HEK293T (cell line): ENCODE results near the gene MERTK.

Experiments used
- CTCF ChIA-PET: fragments of 350-600 bp; formaldehyde crosslinking; extraction: SDS; loops from one replicate; lab custom pipeline; 2021; ENCODE audit warnings: antibody characterized with exemption, inconsistent platforms; lab: Yijun Ruan, JAX
- POLR2A ChIA-PET: fragments of 350-600 bp; formaldehyde crosslinking; extraction: SDS; loops from one replicate; lab custom pipeline; 2020; ENCODE audit warnings: antibody characterized with exemption, inconsistent platforms; lab: Yijun Ruan, JAX
- DNase-seq: peaks from one replicate; pipeline ENCODE4 v3.0.0; 2012; ENCODE audit warnings: mixed read lengths; ENCODE audit errors: extremely low spot score
- ARNT ChIP-seq: fragments of 450-650 bp; IDR thresholded peaks from 2 replicates; pipeline ENCODE4 v1.6.1; 2017; ENCODE audit warnings: mild to moderate bottlenecking
- BHLHE40 ChIP-seq: fragments of 450-650 bp; IDR thresholded peaks from 2 replicates; pipeline ENCODE4 v1.6.1; 2016; ENCODE audit warnings: mild to moderate bottlenecking, moderate library complexity, borderline replicate concordance
- CTBP1 ChIP-seq: fragments of 450-650 bp; IDR thresholded peaks from 2 replicates; pipeline ENCODE4 v1.6.1; 2016; ENCODE audit warnings: borderline replicate concordance
- ELF4 ChIP-seq: fragments of 450-650 bp; IDR thresholded peaks from 2 replicates; pipeline ENCODE4 v1.6.1; 2017; ENCODE audit warnings: antibody characterized with exemption
- FOXA1 ChIP-seq: fragments of 450-650 bp; IDR thresholded peaks from 2 replicates; pipeline ENCODE4 v1.6.1; 2016; ENCODE audit warnings: mild to moderate bottlenecking
- FOXK2 ChIP-seq: fragments of 450-650 bp; IDR thresholded peaks from 2 replicates; pipeline ENCODE4 v1.6.1; 2016; ENCODE audit warnings: mild to moderate bottlenecking
- FOXM1 ChIP-seq: fragments of 450-650 bp; IDR thresholded peaks from 2 replicates; pipeline ENCODE4 v1.6.1; 2017; ENCODE audit warnings: mild to moderate bottlenecking, borderline replicate concordance
- HDGF ChIP-seq: fragments of 450-650 bp; IDR thresholded peaks from 2 replicates; pipeline ENCODE4 v1.6.1; 2017; ENCODE audit warnings: antibody characterized with exemption, borderline replicate concordance
- L3MBTL2 ChIP-seq: fragments of 450-650 bp; conservative IDR thresholded peaks from 2 replicates; pipeline ENCODE4 v1.6.1; 2016; ENCODE audit warnings: mild to moderate bottlenecking
- LEF1 ChIP-seq: fragments of 450-650 bp; IDR thresholded peaks from 2 replicates; pipeline ENCODE4 v1.6.1; 2017; ENCODE audit warnings: mild to moderate bottlenecking, borderline replicate concordance
- NFRKB ChIP-seq: fragments of 450-650 bp; IDR thresholded peaks from 2 replicates; pipeline ENCODE4 v1.6.1; 2016; ENCODE audit warnings: mild to moderate bottlenecking, moderate library complexity
- SP1 ChIP-seq: fragments of 450-650 bp; IDR thresholded peaks from 2 replicates; pipeline ENCODE4 v1.6.1; 2017
- SUZ12 ChIP-seq: fragments of 450-650 bp; IDR thresholded peaks from 2 replicates; pipeline ENCODE4 v1.6.1; 2016; ENCODE audit warnings: mild to moderate bottlenecking
- TARDBP ChIP-seq: fragments of 450-650 bp; IDR thresholded peaks from 2 replicates; pipeline ENCODE4 v1.6.1; 2016
- ZNF384 ChIP-seq: fragments of 450-650 bp; IDR thresholded peaks from 2 replicates; pipeline ENCODE4 v1.6.1; 2016
- TF ChIP-seq, protein P1 (sequence below): fragments of 450-650 bp; IDR thresholded peaks from 2 replicates; pipeline ENCODE4 v1.6.1; 2016

MERTK gene

DNA sequence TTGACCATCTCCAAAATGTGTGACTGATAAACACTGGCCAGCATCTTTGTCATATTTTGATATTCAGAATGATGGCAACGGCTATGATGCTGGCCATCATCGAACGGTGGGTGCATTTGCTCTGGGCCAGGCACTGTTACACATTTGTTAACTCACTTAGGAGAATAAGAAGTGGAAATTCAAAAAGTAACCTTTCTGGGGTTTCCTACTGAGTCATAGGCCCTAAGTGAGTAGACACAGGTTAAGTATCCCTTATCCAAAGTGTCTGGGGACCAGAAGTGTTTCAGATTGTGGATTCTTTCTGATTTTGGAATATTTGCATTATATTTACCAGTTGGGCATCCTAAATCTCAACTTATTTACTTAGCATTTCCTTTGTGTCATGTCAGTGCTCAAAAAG, 92.0 kb downstream of the MERTK start:
- TF ChIP-seq ZNF384: no peak
- TF ChIP-seq, protein P1, sequence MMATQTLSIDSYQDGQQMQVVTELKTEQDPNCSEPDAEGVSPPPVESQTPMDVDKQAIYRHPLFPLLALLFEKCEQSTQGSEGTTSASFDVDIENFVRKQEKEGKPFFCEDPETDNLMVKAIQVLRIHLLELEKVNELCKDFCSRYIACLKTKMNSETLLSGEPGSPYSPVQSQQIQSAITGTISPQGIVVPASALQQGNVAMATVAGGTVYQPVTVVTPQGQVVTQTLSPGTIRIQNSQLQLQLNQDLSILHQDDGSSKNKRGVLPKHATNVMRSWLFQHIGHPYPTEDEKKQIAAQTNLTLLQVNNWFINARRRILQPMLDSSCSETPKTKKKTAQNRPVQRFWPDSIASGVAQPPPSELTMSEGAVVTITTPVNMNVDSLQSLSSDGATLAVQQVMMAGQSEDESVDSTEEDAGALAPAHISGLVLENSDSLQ: no peak
- no peak for TF ChIP-seq HDGF
- no peak for TF ChIP-seq BHLHE40
- no peak for TF ChIP-seq FOXA1
- TF ChIP-seq FOXK2: no peak
- no peak for TF ChIP-seq SP1
- no peak for TF ChIP-seq CTBP1
- TF ChIP-seq FOXM1: no peak
- TF ChIP-seq LEF1: no peak
- TF ChIP-seq L3MBTL2: no peak
- no peak for TF ChIP-seq ARNT
- no peak for TF ChIP-seq SUZ12
- TF ChIP-seq TARDBP: no peak
- no peak for TF ChIP-seq NFRKB
- DNase-seq: no peak
- CTCF ChIA-PET: no interaction called here
- POLR2A ChIA-PET: no interaction called here

DNA sequence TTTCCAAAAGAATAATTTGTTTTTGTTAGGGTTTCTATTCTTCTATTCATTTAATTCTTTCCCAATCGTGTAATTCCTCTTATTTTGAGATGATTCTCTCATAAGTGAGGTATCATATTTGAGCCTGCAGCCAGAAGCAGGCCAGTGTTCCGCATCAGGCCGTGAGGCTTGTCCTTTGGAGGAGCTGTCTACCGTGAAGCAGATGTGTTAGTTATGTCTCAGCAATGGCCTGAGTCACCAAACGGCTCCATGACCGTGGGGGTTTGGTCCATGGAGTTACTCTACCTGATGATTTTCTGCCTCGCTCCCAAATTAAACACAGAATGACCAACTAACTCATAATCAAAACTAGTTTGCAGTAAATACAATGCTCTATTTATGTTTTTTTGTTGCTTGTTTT, 92.4 kb downstream of the MERTK start:
- TF ChIP-seq FOXA1 (no peak), L3MBTL2 (no peak), CTBP1 (no peak), ELF4 (no peak), SUZ12 (no peak), BHLHE40 (no peak), FOXK2 (no peak), TARDBP (no peak), ARNT (no peak), HDGF (no peak), ZNF384 (no peak)
- TF ChIP-seq, protein P1: no peak
- ChIA-PET CTCF (no interaction called here), POLR2A (no interaction called here)
- no peak for DNase-seq

DNA sequence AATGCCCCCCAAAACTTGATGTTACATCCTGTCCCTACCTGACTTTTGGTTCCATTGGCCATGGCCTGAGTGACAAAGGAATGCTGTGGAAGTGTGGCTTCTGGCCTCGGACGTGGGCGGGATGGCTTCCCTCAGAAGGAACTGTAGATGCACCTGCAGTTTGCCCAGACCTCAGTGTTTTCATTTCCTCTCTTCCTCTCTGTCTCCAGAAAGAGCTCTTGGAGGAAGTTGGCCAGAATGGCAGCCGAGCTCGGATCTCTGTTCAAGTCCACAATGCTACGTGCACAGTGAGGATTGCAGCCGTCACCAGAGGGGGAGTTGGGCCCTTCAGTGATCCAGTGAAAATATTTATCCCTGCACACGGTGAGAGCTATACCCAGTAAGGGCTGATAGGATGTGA, 95.6 kb downstream of the MERTK start:
- CTCF ChIA-PET: no interaction called here
- POLR2A ChIA-PET: no interaction called here
- no peak for DNase-seq
- TF ChIP-seq SUZ12 (no peak), ELF4 (no peak), SP1 (no peak), CTBP1 (no peak), BHLHE40 (no peak), ZNF384 (no peak), HDGF (no peak), FOXK2 (no peak), NFRKB (no peak), ARNT (no peak), FOXA1 (no peak), FOXM1 (no peak), TARDBP (no peak)
- TF ChIP-seq, protein P1: no peak

DNA sequence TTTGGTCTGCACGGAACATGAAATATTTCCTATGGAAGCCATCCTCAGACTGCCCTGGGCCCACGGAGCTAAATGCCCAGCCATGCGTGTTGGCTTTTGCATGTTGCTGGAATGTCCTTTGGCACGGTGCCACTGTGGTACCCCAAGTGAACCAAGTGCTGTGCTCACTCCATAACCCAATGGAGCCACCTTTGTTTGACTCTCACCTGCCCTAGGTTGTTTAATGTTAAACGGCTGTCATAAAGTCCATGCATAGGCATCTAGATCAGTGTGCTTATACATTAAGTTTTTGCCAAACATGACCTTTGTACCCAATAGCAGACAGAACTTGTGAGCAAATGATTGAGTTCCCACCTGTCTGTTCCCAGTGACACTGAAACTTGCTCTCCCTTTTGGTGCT, 96.7 kb downstream of the MERTK start:
- ChIA-PET CTCF (no interaction called here), POLR2A (no interaction called here)
- TF ChIP-seq LEF1 (no peak), BHLHE40 (no peak), L3MBTL2 (no peak), ARNT (no peak), SP1 (no peak), HDGF (no peak), ZNF384 (no peak), SUZ12 (no peak), TARDBP (no peak), FOXA1 (no peak), FOXM1 (no peak), NFRKB (no peak), CTBP1 (no peak), ELF4 (no peak), FOXK2 (no peak)
- TF ChIP-seq, protein P1: no peak
- DNase-seq: no peak

DNA sequence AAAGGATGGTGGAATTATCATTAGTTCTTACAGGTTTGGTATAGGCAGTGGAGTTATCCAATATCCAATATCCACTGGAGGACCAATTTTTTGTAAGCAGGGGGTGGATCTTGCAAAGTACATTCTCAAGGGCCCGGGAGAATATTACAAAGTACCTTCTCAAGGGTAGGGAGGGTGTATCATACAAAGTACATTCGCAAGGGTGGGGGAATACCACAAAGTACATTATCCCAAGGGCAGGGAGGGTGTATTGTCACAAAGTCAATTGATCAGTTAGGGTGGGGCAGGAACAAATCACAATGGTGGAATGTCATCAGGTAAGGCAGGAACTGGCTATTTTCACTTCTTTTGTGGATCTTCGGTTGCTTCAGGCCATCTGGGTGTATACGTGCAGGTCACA, 101.4 kb downstream of the MERTK start:
- DNase-seq: no peak
- ChIA-PET POLR2A (no interaction called here), CTCF (no interaction called here)
- TF ChIP-seq HDGF (no peak), FOXM1 (no peak), TARDBP (no peak), FOXA1 (no peak), BHLHE40 (no peak), SP1 (no peak), LEF1 (no peak), FOXK2 (no peak), L3MBTL2 (no peak), SUZ12 (no peak), ELF4 (no peak), CTBP1 (no peak), NFRKB (no peak)
- TF ChIP-seq, protein P1: no peak
